IMR-90 (cell line): Measurements from ENCODE around the gene TNS2. TPM values are rescaled to one million over a fixed set of nuclear protein-coding genes. Genes with fewer than 3 reads are reported as not detected.
A peak's percentile ranks its signal among the peaks of the same experiment; 100 is the strongest.

ENCODE experiments used
- ATAC-seq: fragments of 200-7000 bp; cut with Tn5 transposase; 2 replicates; pipeline ENCODE4 v1.9.1; 2020; ENCODE audit warnings: low read depth, mild to moderate bottlenecking, moderate library complexity
- BruUV-seq: library from RNA; stranded (reverse); fragments of 400-500 nt; replicated peaks from 2 replicates; lab custom pipeline; 2021; lab: Mats Ljungman, UMichigan
- CTCF ChIA-PET: fragments of 300-600 bp; formaldehyde crosslinking; extraction: SDS; loops from one replicate; lab custom pipeline; 2021; ENCODE audit warnings: antibody characterized with exemption; lab: Yijun Ruan, JAX
- POLR2A ChIA-PET: fragments of 300-600 bp; sonication (Branson Sonifier 250); formaldehyde crosslinking; loops from one replicate; lab custom pipeline; 2022; ENCODE audit warnings: antibody characterized with exemption; ENCODE audit not compliant: unreplicated experiment; lab: Charles Lee
- DNase-seq: peaks from one replicate; pipeline ENCODE4 v3.0.0; 2013
- H2AFZ ChIP-seq: replicated peaks from 2 replicates; pipeline ENCODE3; 2013; ENCODE audit warnings: low read length, mild to moderate bottlenecking; ENCODE audit not compliant: poor library complexity
- H2AK5ac ChIP-seq: 2 replicates; pipeline ENCODE4 v1.6.1; 2013; ENCODE audit warnings: low read depth, low read length, inconsistent platforms
- H2AK9ac ChIP-seq: replicated peaks from 2 replicates; pipeline ENCODE3; 2013; ENCODE audit warnings: mild to moderate bottlenecking, low read depth, low read length, moderate library complexity; ENCODE audit not compliant: poor library complexity
- H2BK120ac ChIP-seq: 2 replicates; pipeline ENCODE4 v1.6.1; 2013; ENCODE audit warnings: low read depth, low read length, inconsistent platforms
- H2BK15ac ChIP-seq: 3 replicates; pipeline ENCODE4 v1.6.1; 2013; ENCODE audit warnings: low read depth, low read length, inconsistent platforms
- H2BK20ac ChIP-seq: 2 replicates; pipeline ENCODE4 v1.6.1; 2013; ENCODE audit warnings: low read depth, mild to moderate bottlenecking, inconsistent platforms, low read length, moderate library complexity
- H2BK5ac ChIP-seq: 2 replicates; pipeline ENCODE4 v1.6.1; 2013; ENCODE audit warnings: mild to moderate bottlenecking, low read depth, low read length, inconsistent platforms; ENCODE audit not compliant: poor library complexity, severe bottlenecking
- H3K14ac ChIP-seq: replicated peaks from 2 replicates; pipeline ENCODE4 v1.6.1; 2013; ENCODE audit warnings: low read depth, low read length, inconsistent platforms
- H3K18ac ChIP-seq: 2 replicates; pipeline ENCODE4 v1.6.1; 2013; ENCODE audit warnings: low read depth, low read length, control low read depth
- H3K23ac ChIP-seq: 2 replicates; pipeline ENCODE4 v1.6.1; 2013; ENCODE audit warnings: low read depth, low read length, inconsistent platforms
- H3K27ac ChIP-seq: 2 replicates; pipeline ENCODE4 v1.5.1; 2013; ENCODE audit warnings: mild to moderate bottlenecking, control low read depth, low read length; ENCODE audit not compliant: insufficient read depth
- H3K27me3 ChIP-seq: 2 replicates; pipeline ENCODE4 v1.6.1; 2013; ENCODE audit warnings: low read length; ENCODE audit not compliant: control insufficient read depth, insufficient read depth
- H3K36me3 ChIP-seq: 2 replicates; pipeline ENCODE4 v1.6.1; 2013; ENCODE audit warnings: low read length, mixed read lengths; ENCODE audit not compliant: control insufficient read depth, insufficient read depth
- H3K4ac ChIP-seq: 2 replicates; pipeline ENCODE4 v1.6.1; 2013; ENCODE audit warnings: low read depth, low read length, inconsistent platforms
- H3K4me1 ChIP-seq: 2 replicates; pipeline ENCODE4 v1.6.1; 2013; ENCODE audit warnings: low read length, mixed read lengths; ENCODE audit not compliant: control insufficient read depth, insufficient read depth
- H3K4me2 ChIP-seq: 2 replicates; pipeline ENCODE4 v1.6.1; 2013; ENCODE audit warnings: low read depth, mild to moderate bottlenecking, control low read depth, low read length, moderate library complexity
- H3K4me3 ChIP-seq: 2 replicates; pipeline ENCODE4 v1.5.1; 2013; ENCODE audit warnings: low read depth, mild to moderate bottlenecking, control low read depth, low read length, moderate library complexity; ENCODE audit not compliant: insufficient read depth
- H3K56ac ChIP-seq: 2 replicates; pipeline ENCODE4 v1.6.1; 2013; ENCODE audit warnings: low read length, inconsistent platforms; ENCODE audit not compliant: insufficient read depth; ENCODE audit errors: extremely low read depth
- H3K79me1 ChIP-seq, 2 experiments: 2 replicates each; pipeline ENCODE4 v1.6.1; 2013; ENCODE audit warnings: low read length in 2 of 2, inconsistent platforms in 1 of 2, low read depth in 1 of 2
- H3K9ac ChIP-seq: 2 replicates; pipeline ENCODE4 v1.6.1; 2013; ENCODE audit warnings: low read depth, low read length, control low read depth
- H3K9me1 ChIP-seq: 2 replicates; pipeline ENCODE4 v1.6.1; 2013; ENCODE audit warnings: low read length, inconsistent platforms; ENCODE audit not compliant: insufficient read depth
- H3K9me3 ChIP-seq: 2 replicates; pipeline ENCODE4 v1.6.1; 2013; ENCODE audit warnings: low read length; ENCODE audit not compliant: control insufficient read depth, insufficient read depth
- H4K20me1 ChIP-seq: 2 replicates; pipeline ENCODE4 v1.6.1; 2013; ENCODE audit warnings: low read length, inconsistent platforms; ENCODE audit not compliant: insufficient read depth
- H4K5ac ChIP-seq: 2 replicates; pipeline ENCODE4 v1.6.1; 2013; ENCODE audit warnings: mild to moderate bottlenecking, low read depth, low read length, control low read depth
- H4K8ac ChIP-seq, 2 experiments: 2 replicates each; pipeline ENCODE4 v1.6.1; 2013; ENCODE audit warnings: low read depth in 2 of 2, low read length in 2 of 2, control low read depth in 1 of 2, inconsistent platforms in 1 of 2
- H4K91ac ChIP-seq: 2 replicates; pipeline ENCODE4 v1.6.1; 2013; ENCODE audit warnings: low read depth, low read length, inconsistent platforms; ENCODE audit not compliant: insufficient read depth
- CEBPB ChIP-seq: IDR thresholded peaks from 2 replicates; pipeline ENCODE4 v1.6.1; 2012; ENCODE audit warnings: low read depth, low read length, improper control_type of control experiment
- RAD21 ChIP-seq: IDR thresholded peaks from 2 replicates; pipeline ENCODE4 v1.6.1; 2012; ENCODE audit warnings: low read length, improper control_type of control experiment
- whole genome bisulfite sequencing, 2 experiments: methylation state at CpG; one replicate each; pipeline versions ENCODE4 v1.1.5 to v1.1.7; 2013; ENCODE audit warnings: missing lambda C conversion rate in 2 of 2; ENCODE audit not compliant: insufficient read length in 1 of 2; ENCODE audit errors: extremely low coverage in 2 of 2; 5-methylcytosine and 5-hydroxymethylcytosine counted together
- dilution Hi-C: fragments of 300-500 bp; cut with HindIII; formaldehyde crosslinking; loops from one replicate; pipeline ENCODE4 v1.14.3; 2018; ENCODE audit warnings: low sequenced_read_pairs; ENCODE audit not compliant: unreplicated experiment
- in situ Hi-C: fragments of 300-500 bp; cut with MboI; formaldehyde crosslinking; loops from 3 replicates; pipeline ENCODE4 v1.14.3; 2019; ENCODE audit warnings: low sequenced_read_pairs, inconsistent platforms, mixed read lengths
- intact Hi-C: fragments of 100-400 bp; cut with micrococcal nuclease; formaldehyde crosslinking; loops from 2 replicates; pipeline ENCODE4 v1.10.0; 2022
- polyA plus RNA-seq, 3 experiments: library from polyadenylated mRNA; depleted of rRNA; stranded (reverse); fragments of >200 nt; gene quantifications; 2 replicates each; pipeline ENCODE4 v1.2.3, GENCODE V29; 2012; ENCODE audit warnings: low replicate concordance in 1 of 3
- total RNA-seq: library from RNA; depleted of rRNA; stranded (reverse); fragments of >200 nt; gene quantifications from 2 replicates; pipeline ENCODE4 v1.2.3, GENCODE V29; 2012

TNS2 gene
- total and polyA plus RNA-seq, 2 of the 4 experiments (the other 2 are of a cell fraction) = 10.4 to 67.2 TPM

DNA sequence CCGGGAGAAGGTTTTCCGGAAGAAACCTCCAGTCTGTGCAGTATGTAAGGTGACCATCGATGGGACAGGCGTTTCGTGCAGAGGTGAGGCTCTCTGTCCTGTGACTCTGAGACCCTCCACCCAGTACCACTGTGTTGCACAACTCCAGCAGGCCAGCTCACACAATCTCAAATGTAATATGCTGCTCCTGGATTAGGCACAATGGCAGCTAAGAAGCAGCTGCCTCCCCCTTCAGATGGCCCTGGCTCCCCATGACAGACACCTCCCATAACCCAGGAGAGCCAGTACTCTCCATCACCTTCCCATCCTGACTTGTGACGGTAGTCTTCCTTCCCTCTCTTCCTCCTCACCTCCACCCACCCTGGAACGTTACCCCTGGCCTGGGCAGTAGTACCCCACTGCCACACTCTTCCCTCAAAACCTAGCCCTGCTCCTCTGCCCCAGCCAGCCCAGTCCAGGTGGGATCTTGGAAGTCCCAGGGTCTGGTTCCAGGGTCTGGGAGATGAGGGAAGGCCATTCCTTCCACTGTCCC, 2.1 kb downstream of the TNS2 start:
- TF ChIP-seq CEBPB (peak; percentile 61), RAD21 (no peak)
- Histone ChIP-seq H3K4me2 (peak overlapping the region; percentile 67), H3K9me1 (peaks cover 25% of the 10 kb centered on the region), H2AK5ac (peak overlapping the region; percentile 100), H3K18ac (peak overlapping the region; percentile 43), H4K91ac (peak overlapping the region; percentile 69), H3K4ac (peak overlapping the region; percentile 68), H2AFZ (no peak overlapping the region), H3K36me3 (peaks cover 34% of the 10 kb centered on the region), H3K14ac (peak overlapping the region; percentile 54), H3K56ac (peak overlapping the region; percentile 52; the same call in 1 of the 2 replicates), H2BK20ac (peak overlapping the region; percentile 84), H2BK15ac (peak overlapping the region; percentile 90; the same call in 2 of the 3 replicates), H4K8ac (peak overlapping the region in 1 of 2 experiments; percentile 67; a peak in 3 of 4 replicates), H3K4me1 (peaks cover 48% of the 10 kb centered on the region), H2AK9ac (peak overlapping the region; percentile 84), H4K20me1 (peaks cover 22% of the 10 kb centered on the region), H3K9ac (peak overlapping the region; percentile 49), H3K27ac (peak overlapping the region; percentile 99), H3K9me3 (no peaks in the 10 kb centered on the region), H4K5ac (peak overlapping the region; percentile 46), H3K27me3 (no peaks in the 10 kb centered on the region), H3K23ac (peak overlapping the region; percentile 30), H2BK5ac (peak overlapping the region; percentile 99), H3K4me3 (no peak overlapping the region; the same call in 1 of the 2 replicates), H3K79me1 (peaks cover 5 to 58% of the 10 kb centered on the region in 2 experiments; a peak in 3 of 4 replicates), H2BK120ac (peak overlapping the region; percentile 86)
- DNase-seq = no peak
- ChIA-PET POLR2A (interaction anchor here (0.5 to 1.8 kb wide), 4 partner anchors 10 to 57 kb away, joined by 3 to 8 read pairs (median 4); partner anchors contain the start of gene SPRYD3), CTCF (interaction anchor here (1.0 kb wide), 1 partner anchor 14 kb away, joined by 4 read pairs; no protein-coding TSS in a partner anchor)
- in situ Hi-C loops = no loop called here
- WGBS, 2 experiments = 96% methylated on average over 4 of the region's 7 CpGs; no CpG with 5 or more reads in 1 of the 2 experiments
- dilution Hi-C loops = no loop called here
- no TSS peak for BruUV-seq
- intact Hi-C loops = loop anchor here (5.0 kb wide), 1 partner anchor 245 kb away; the partner anchor contains the start of genes MYG1 and PFDN5
- no peak for ATAC-seq
